ENCODE data around the gene EBP. TPM values are rescaled to one million over a fixed set of nuclear protein-coding genes. Genes with fewer than 3 reads are reported as not detected.

The EBP gene
- total RNA-seq, 2 experiments from 2014 or later, result 359 to 395 TPM

DNA sequence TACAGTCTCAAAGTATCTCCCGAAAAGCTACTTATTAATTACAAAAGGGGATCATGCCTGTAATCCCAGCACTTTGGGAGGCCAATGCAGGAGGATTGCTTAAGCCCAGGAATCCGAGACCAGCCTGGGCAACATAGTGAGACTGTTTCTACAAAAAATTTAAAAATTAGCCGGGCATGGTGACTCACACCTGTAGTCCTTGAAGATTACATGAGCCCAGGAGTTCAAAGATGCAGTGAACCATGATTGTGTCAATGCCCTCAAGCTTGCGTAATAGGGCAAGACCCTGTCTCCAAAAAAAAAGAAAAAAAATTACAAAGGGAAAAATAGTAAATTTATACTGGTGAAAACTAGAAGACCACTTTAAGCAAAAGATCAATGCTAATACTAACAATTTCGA is 16.1 kb upstream of the EBP start:
- peaks cover 15% of the 10 kb centered on the region for H3K4me1 Mint-ChIP-seq
- no peak for ATAC-seq
- no peak overlapping the region for H3K4me3 Mint-ChIP-seq
- no peaks in the 10 kb centered on the region for H3K36me3 Mint-ChIP-seq
- no peaks in the 10 kb centered on the region for H3K27me3 Mint-ChIP-seq
- DNase-seq, result no peak
- no peak overlapping the region for H3K27ac Mint-ChIP-seq
- CTCF ChIA-PET, result no interaction called here
- no peaks in the 10 kb centered on the region for H3K9me3 Mint-ChIP-seq (ENCODE audit: low read depth)

DNA sequence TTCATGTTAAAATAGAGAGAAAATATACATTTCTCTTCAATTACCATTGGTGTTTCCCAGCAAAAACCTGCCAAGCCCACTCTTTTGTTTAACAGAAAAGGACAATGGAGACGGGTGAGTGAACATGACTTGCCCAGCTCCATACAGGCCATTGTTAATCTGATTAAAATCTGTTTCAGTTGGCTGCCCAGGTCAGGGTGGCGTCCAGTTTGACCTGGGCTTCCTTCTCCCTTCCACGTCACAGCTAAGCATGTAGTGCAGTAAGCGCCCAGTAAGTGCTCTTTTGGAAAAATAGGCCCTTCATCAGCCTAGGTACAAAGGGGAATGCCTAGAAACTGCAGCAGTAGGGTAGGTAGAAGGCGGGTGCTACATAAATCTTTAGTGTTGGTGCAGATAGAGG is 14.4 kb upstream of the EBP start:
- Mint-ChIP-seq H3K9me3 (ENCODE audit: low read depth) (no peaks in the 10 kb centered on the region), H3K36me3 (peaks cover 9% of the 10 kb centered on the region), H3K27ac (no peak overlapping the region), H3K4me1 (peaks cover 29% of the 10 kb centered on the region), H3K4me3 (no peak overlapping the region), H3K27me3 (no peaks in the 10 kb centered on the region)
- ATAC-seq (no peak), DNase-seq (no peak)
- CTCF ChIA-PET, result interaction anchor here (1.6 to 2.3 kb wide), 2 partner anchors 14 to 32 kb away, joined by 5 to 8 read pairs; partner anchors contain the start of gene TBC1D25

DNA sequence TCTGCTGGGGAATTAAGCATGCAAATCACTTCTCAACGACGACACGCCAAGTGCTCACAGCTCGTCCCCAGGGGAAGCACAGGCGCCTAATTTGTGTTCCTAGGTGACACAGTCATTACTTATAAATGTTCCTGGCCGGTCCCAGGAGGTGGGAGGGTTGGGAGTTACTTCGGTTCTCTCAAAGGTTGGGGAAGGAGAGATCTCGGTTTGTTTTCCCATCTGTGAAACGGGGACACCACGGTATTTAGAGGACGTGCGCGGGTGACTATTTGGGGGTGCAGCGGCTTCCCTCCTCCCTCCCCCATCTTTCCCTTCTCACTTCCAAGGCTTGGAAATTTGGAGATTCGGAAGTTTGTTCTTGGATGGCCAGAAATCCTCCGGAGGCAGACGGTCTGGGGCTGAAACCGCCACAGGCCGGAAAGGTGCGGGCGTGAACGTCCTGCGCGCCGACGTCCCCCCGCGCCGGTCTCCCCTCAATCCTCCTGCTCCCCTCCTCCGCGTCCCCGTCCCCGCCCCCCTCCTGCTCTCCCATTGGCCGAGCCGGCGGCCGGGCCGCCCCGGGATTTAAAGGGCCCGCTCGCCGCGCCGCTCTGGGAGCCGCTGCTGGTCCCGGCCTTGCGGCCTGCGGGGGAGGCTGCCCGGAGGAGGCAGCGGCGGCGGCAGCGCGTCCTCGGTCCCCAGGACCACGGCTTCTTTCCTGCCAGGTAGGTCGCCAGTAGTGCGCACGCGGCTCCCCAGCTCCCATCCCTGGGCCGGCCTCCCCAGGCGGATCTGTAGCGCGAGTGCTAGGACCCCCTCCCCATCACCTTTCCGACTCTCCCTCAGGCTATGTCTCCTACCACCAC is 13.0 kb upstream of the EBP start, which contains the start of gene PORCN:
Gene PORCN (plus strand): TSS at position 593 of the 845 bp plus-strand sequence. CDS start 829 bp downstream, outside the sequence.
- no peaks in the 10 kb centered on the region for H3K9me3 Mint-ChIP-seq (ENCODE audit: low read depth)
- peak within 1 kb of the TSS; percentile 84 for H3K27ac Mint-ChIP-seq
- H3K4me3 Mint-ChIP-seq, result peak within 1 kb of the TSS; percentile 90
- H3K27me3 Mint-ChIP-seq, result no peaks in the 10 kb centered on the region
- H3K36me3 Mint-ChIP-seq, result peaks cover 9% of the 10 kb centered on the region
- peaks cover 30% of the 10 kb centered on the region for H3K4me1 Mint-ChIP-seq
- ATAC-seq, result peak; percentile 98
- CTCF ChIA-PET, result interaction anchor here (1.6 to 2.3 kb wide), 2 partner anchors 15 to 31 kb away, joined by 5 to 8 read pairs; partner anchors contain the start of gene TBC1D25
- peak; percentile 87 for DNase-seq

GRCh38 chrX:48509245-48509590 is 12.4 kb upstream of the EBP start:
- peaks cover 30% of the 10 kb centered on the region for H3K4me1 Mint-ChIP-seq
- CTCF ChIA-PET, result interaction anchor here (2.3 kb wide), 1 partner anchor 30 kb away, joined by 8 read pairs; the partner anchor contains the start of gene TBC1D25
- H3K4me3 Mint-ChIP-seq, result peak overlapping the region; percentile 90
- no peaks in the 10 kb centered on the region for H3K27me3 Mint-ChIP-seq
- ATAC-seq, result peak; percentile 21
- no peaks in the 10 kb centered on the region for H3K9me3 Mint-ChIP-seq (ENCODE audit: low read depth)
- peaks cover 9% of the 10 kb centered on the region for H3K36me3 Mint-ChIP-seq
- no peak for DNase-seq
- peak overlapping the region; percentile 81 for H3K27ac Mint-ChIP-seq

GRCh38 chrX:48509619-48510018 is 12.0 kb upstream of the EBP start:
- H3K4me3 Mint-ChIP-seq, result peak overlapping the region; percentile 90
- H3K27ac Mint-ChIP-seq, result peak overlapping the region; percentile 81
- H3K4me1 Mint-ChIP-seq, result peaks cover 30% of the 10 kb centered on the region
- H3K36me3 Mint-ChIP-seq, result peaks cover 9% of the 10 kb centered on the region
- DNase-seq (no peak), ATAC-seq (no peak)
- H3K9me3 Mint-ChIP-seq (ENCODE audit: low read depth), result no peaks in the 10 kb centered on the region
- CTCF ChIA-PET, result interaction anchor here (1.2 kb wide), 1 partner anchor 21 kb away, joined by 3 read pairs; no protein-coding TSS in a partner anchor
- H3K27me3 Mint-ChIP-seq, result no peaks in the 10 kb centered on the region

DNA sequence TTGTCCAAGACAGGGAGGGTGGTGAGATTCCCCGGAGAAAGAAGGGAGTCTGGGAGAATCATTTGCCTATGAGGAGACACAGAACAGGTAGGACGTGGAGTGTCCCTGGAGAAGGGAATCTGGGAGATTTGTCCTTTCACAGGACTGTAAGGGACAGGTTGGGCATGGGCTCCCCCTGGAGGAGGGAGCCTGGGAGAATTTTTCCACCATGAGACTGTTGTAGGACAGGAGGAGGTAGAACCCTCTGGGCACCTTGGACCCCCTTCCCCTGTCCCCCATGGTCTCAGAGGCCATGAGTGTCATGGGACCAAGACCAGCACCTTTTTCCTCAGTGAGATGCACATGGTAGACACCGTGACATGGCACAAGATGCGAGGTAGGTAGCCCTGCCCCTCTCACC is 10.0 kb upstream of the EBP start:
- no peaks in the 10 kb centered on the region for H3K9me3 Mint-ChIP-seq (ENCODE audit: low read depth)
- DNase-seq, result no peak
- H3K27me3 Mint-ChIP-seq, result no peaks in the 10 kb centered on the region
- peaks cover 34% of the 10 kb centered on the region for H3K4me1 Mint-ChIP-seq
- no peak overlapping the region for H3K4me3 Mint-ChIP-seq
- H3K36me3 Mint-ChIP-seq, result peaks cover 16% of the 10 kb centered on the region
- no peak for ATAC-seq
- CTCF ChIA-PET, result no interaction called here
- H3K27ac Mint-ChIP-seq, result no peak overlapping the region

GRCh38 chrX:48512371-48512935 is 9.2 kb upstream of the EBP start:
- H3K9me3 Mint-ChIP-seq (ENCODE audit: low read depth), result no peaks in the 10 kb centered on the region
- ATAC-seq, result no peak
- CTCF ChIA-PET, result no interaction called here
- H3K36me3 Mint-ChIP-seq, result peaks cover 16% of the 10 kb centered on the region
- H3K4me3 Mint-ChIP-seq, result no peak overlapping the region
- DNase-seq, result no peak
- no peak overlapping the region for H3K27ac Mint-ChIP-seq
- H3K27me3 Mint-ChIP-seq, result no peaks in the 10 kb centered on the region
- H3K4me1 Mint-ChIP-seq, result peaks cover 40% of the 10 kb centered on the region

- no peak for ATAC-seq
- Mint-ChIP-seq H3K27ac (no peak overlapping the region), H3K4me3 (no peak overlapping the region), H3K4me1 (peaks cover 38% of the 10 kb centered on the region), H3K36me3 (peaks cover 16% of the 10 kb centered on the region), H3K27me3 (no peaks in the 10 kb centered on the region), H3K9me3 (ENCODE audit: low read depth) (no peaks in the 10 kb centered on the region)
- CTCF ChIA-PET, result no interaction called here
- no peak for DNase-seq
These were observed 7.9 kb upstream of the EBP start for GRCh38 chrX:48513670-48514069.

DNA sequence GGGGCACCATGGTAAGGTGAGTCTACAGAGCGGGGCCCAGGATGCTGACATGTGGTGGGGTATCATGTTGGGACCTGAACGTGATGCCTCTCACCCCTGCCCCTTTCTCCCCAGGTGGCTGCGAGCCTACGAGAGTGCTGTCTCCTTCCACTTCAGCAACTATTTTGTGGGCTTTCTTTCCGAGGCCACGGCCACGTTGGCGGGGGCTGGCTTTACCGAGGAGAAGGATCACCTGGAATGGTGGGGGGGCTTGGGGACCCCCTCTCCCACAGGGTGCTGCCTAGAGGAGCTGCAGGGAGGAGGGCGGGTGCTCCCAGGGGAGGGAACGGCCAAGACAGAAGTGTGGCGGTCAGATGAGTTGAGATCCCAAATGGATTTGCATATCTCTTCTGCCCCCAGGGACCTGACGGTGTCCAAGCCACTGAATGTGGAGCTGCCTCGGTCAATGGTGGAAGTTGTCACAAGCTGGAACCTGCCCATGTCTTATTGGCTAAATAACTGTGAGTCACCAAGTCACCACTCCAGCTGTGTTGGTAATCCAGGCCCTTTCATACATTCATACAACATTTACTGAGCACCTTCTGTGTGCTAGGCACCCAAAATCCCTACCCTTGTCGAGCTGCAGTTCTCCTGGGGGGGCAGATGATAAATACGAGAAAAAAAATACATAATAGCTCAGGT is 7.3 kb upstream of the EBP start:
- Mint-ChIP-seq H3K4me1 (peaks cover 39% of the 10 kb centered on the region), H3K27me3 (no peaks in the 10 kb centered on the region), H3K4me3 (no peak overlapping the region), H3K36me3 (peaks cover 18% of the 10 kb centered on the region), H3K9me3 (ENCODE audit: low read depth) (no peaks in the 10 kb centered on the region), H3K27ac (no peak overlapping the region)
- CTCF ChIA-PET, result interaction anchor here (1.2 kb wide), 1 partner anchor 25 kb away, joined by 3 read pairs; the partner anchor contains the start of gene TBC1D25
- ATAC-seq, result no peak
- no peak for DNase-seq

GRCh38 chrX:48514868-48515460 is 6.6 kb upstream of the EBP start:
- CTCF ChIA-PET, result interaction anchor here (1.2 kb wide), 1 partner anchor 24 kb away, joined by 3 read pairs; the partner anchor contains the start of gene TBC1D25
- Mint-ChIP-seq H3K4me1 (peaks cover 38% of the 10 kb centered on the region), H3K27me3 (no peaks in the 10 kb centered on the region), H3K27ac (peak overlapping the region; percentile 49), H3K36me3 (peaks cover 20% of the 10 kb centered on the region), H3K4me3 (no peak overlapping the region), H3K9me3 (ENCODE audit: low read depth) (no peaks in the 10 kb centered on the region)
- no peak for DNase-seq
- no peak for ATAC-seq

GRCh38 chrX:48515842-48516241 is 5.8 kb upstream of the EBP start:
- no peak overlapping the region for H3K27ac Mint-ChIP-seq
- H3K4me3 Mint-ChIP-seq, result no peak overlapping the region
- peaks cover 18% of the 10 kb centered on the region for H3K36me3 Mint-ChIP-seq
- H3K4me1 Mint-ChIP-seq, result peaks cover 38% of the 10 kb centered on the region
- H3K9me3 Mint-ChIP-seq (ENCODE audit: low read depth), result no peaks in the 10 kb centered on the region
- CTCF ChIA-PET, result no interaction called here
- H3K27me3 Mint-ChIP-seq, result no peaks in the 10 kb centered on the region
- no peak for DNase-seq
- ATAC-seq, result no peak

GRCh38 chrX:48516285-48516684 is 5.3 kb upstream of the EBP start:
- DNase-seq, result no peak
- Mint-ChIP-seq H3K27ac (peak overlapping the region; percentile 42), H3K4me3 (no peak overlapping the region), H3K36me3 (peaks cover 17% of the 10 kb centered on the region), H3K9me3 (ENCODE audit: low read depth) (no peaks in the 10 kb centered on the region), H3K4me1 (peaks cover 38% of the 10 kb centered on the region), H3K27me3 (no peaks in the 10 kb centered on the region)
- no peak for ATAC-seq
- CTCF ChIA-PET, result no interaction called here

DNA sequence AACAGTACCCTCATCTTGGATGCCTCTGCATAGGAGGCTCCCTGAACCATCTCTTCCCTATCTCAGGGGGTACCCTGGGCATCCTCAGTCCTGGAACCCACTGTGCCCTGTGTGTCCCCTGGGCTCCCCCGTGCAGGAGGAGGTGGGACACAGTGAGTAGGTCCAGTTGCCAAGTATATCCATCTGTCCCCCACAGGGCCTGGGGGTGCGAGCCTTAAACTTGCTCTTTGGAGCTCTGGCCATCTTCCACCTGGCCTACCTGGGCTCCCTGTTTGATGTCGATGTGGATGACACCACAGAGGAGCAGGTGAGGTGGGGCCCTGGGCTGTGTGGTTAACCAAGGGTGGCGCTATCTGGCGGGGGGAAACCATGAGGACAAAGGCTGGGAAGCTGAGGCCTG is 4.6 kb upstream of the EBP start:
- no peaks in the 10 kb centered on the region for H3K27me3 Mint-ChIP-seq
- no peak for ATAC-seq
- CTCF ChIA-PET, result interaction anchor here (0.7 kb wide), 1 partner anchor 43 kb away, joined by 3 read pairs; no protein-coding TSS in a partner anchor
- peaks cover 33% of the 10 kb centered on the region for H3K4me1 Mint-ChIP-seq
- no peak overlapping the region for H3K4me3 Mint-ChIP-seq
- DNase-seq, result no peak
- no peaks in the 10 kb centered on the region for H3K9me3 Mint-ChIP-seq (ENCODE audit: low read depth)
- peaks cover 13% of the 10 kb centered on the region for H3K36me3 Mint-ChIP-seq
- H3K27ac Mint-ChIP-seq, result peak overlapping the region; percentile 30

Measured in activated CD8-positive, alpha-beta memory T cell treated with anti-CD3 and anti-CD28 coated beads, Interleukin-2, amount 10 ng/mL, durations not matched to agents 7 days and 5 days (primary cell).